ENCODE data around the gene PAX8. TPM values are rescaled to one million over a fixed set of nuclear protein-coding genes. Genes with fewer than 3 reads are reported as not detected.

PAX8 gene
- total and polyA plus RNA-seq, 8 donors: 0.28 to 6.5 (median 1.1) TPM; not detected in 3

DNA sequence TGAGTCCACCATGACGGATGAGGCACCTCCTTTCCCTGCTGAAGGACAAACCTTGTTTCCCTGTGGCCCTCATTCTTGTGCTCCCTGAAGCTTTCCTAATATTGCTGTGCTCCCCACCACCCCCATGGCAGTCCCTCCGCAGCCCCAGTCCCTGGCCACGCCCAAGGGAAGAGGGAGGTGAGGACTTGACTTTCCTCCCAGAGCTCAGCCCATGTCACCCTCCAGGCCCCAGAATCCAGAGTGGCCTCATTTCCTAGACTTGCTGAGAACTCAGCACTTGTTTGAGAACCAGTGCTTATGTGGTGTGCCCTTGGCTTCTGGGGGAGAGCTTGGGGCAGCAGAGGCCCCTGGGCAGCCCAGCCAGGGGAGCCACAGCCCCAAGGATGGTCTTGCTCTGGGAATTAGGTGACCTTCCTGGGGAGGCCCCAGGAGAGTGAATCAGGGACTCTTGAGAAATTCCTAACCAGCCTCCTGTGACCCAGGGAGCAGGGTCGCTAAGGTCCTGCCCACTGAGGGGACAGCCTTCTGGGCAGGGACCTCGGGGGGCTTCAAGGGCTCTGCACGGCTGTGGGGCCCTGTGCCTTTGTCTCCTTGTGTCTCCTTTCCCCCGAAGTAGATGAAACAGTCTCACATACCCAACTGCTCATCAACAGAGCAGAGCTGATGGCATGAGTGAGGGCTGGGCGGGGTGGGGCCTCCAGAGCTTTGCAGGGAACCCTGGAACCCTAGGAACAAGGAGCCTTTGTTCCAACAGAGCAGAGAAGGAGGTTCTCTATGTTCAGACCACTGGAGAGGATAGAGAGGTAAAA lies 77.0 kb downstream of the PAX8 start:
- peak in 1 of 2 donors; percentile 32 for DNase-seq
- Histone ChIP-seq H3K9me3 (no peaks in the 10 kb centered on the region), H3K36me3 (peaks cover 3 to 42% (median 30%) of the 10 kb centered on the region in 4 donors), H3K27ac (peak overlapping the region in 3 of 5 donors; percentile 14 to 54 (median 37)), H3K4me1 (peaks cover 11 to 51% (median 42%) of the 10 kb centered on the region in 4 donors), H3K4me3 (no peak overlapping the region), H3K27me3 (no peaks in the 10 kb centered on the region)
- intact Hi-C loops (cut with DNase I; ENCODE audit: low total_unique reads): loop anchor here (5.0 kb wide), 1 partner anchor 64 kb away; no protein-coding TSS in a partner anchor
- TF ChIP-seq POLR2A (IDR thresholded peaks at IDR 0.05): no peak
- TF ChIP-seq EP300 (IDR thresholded peaks at IDR 0.05): no peak
- TF ChIP-seq POLR2AphosphoS5 (IDR thresholded peaks at IDR 0.05): no peak
- TF ChIP-seq, protein P1, sequence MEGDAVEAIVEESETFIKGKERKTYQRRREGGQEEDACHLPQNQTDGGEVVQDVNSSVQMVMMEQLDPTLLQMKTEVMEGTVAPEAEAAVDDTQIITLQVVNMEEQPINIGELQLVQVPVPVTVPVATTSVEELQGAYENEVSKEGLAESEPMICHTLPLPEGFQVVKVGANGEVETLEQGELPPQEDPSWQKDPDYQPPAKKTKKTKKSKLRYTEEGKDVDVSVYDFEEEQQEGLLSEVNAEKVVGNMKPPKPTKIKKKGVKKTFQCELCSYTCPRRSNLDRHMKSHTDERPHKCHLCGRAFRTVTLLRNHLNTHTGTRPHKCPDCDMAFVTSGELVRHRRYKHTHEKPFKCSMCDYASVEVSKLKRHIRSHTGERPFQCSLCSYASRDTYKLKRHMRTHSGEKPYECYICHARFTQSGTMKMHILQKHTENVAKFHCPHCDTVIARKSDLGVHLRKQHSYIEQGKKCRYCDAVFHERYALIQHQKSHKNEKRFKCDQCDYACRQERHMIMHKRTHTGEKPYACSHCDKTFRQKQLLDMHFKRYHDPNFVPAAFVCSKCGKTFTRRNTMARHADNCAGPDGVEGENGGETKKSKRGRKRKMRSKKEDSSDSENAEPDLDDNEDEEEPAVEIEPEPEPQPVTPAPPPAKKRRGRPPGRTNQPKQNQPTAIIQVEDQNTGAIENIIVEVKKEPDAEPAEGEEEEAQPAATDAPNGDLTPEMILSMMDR (IDR thresholded peaks at IDR 0.05): no peak
- WGBS, 5 donors: 53 to 68% (median 59%) methylated on average over 4 to 8 of the region's 8 CpGs

DNA sequence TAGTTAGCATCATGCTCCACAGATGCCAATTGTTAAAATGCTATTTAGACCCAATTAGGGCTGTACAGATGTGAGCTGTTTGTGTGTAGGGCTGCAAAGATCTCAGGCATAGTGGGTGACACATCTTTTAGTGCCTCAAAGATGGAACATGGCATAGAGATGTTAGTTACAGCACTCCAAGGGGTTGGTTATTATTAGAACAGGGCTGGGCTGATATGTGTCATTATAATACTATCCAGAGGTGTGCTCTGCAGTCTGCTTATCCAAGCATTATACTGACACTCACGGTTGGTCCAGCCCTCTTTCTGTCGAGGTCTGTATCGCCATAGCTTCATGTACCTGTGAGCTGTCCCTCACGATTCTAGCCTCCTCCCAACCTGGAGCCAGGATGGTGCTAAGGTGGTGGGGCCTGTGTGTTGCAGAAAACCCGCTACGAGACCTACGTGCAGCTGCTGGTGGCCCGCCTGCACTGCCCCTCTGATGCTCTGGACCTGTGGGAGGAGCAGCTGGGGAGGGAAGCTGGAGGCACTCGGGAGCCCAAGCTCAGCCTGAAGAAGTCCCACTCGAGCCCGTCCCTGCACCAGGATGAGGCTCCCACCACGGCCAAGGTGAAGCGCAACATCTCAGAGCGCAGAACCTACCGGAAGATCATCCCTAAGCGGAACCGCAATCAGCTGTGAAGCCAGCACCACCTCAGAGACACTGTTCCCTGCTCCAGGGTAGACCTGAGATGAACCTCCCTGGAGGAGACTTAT lies 77.8 kb downstream of the PAX8 start:
- TF ChIP-seq EP300 (IDR thresholded peaks at IDR 0.05): no peak
- H3K4me3 ChIP-seq: no peak overlapping the region
- H3K27ac ChIP-seq: peak overlapping the region in 1 of 5 donors; percentile 88
- WGBS, 5 donors: 76 to 87% (median 81%) methylated on average over 10 to 17 of the region's 17 CpGs
- no peaks in the 10 kb centered on the region for H3K9me3 ChIP-seq
- intact Hi-C loops (cut with DNase I; ENCODE audit: low total_unique reads): loop anchor here (5.0 kb wide), 1 partner anchor 64 kb away; no protein-coding TSS in a partner anchor
- H3K27me3 ChIP-seq: no peaks in the 10 kb centered on the region
- H3K4me1 ChIP-seq: peaks cover 11 to 51% (median 42%) of the 10 kb centered on the region in 4 donors
- DNase-seq: no peak
- peaks cover 3 to 50% (median 38%) of the 10 kb centered on the region in 4 donors for H3K36me3 ChIP-seq

DNA sequence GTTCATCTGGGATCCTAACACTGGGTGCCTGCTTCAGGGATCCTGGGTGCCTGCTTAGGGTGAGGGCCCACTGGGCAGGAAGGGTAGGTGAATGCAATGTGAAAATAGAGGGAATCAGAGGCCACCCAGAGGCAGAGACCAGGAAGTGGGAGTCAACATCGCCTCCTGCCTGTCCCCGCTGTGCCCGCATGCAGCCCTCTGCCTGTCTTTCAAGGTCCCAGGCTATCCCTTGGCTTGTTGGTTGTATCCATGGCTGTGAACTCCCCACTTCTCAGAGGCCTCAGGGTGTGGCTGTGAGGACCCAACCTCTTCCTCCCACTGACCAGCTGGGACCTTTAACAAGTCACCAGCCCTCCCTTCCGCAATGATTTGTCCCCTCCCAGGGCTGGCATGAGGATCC lies 78.5 kb downstream of the PAX8 start:
- H3K4me1 ChIP-seq: peaks cover 11 to 51% (median 42%) of the 10 kb centered on the region in 4 donors
- H3K27ac ChIP-seq: peak overlapping the region in 4 of 5 donors; percentile 11 to 96 (median 90)
- intact Hi-C loops (cut with DNase I; ENCODE audit: low total_unique reads): loop anchor here (5.0 kb wide), 1 partner anchor 63 kb away; no protein-coding TSS in a partner anchor
- TF ChIP-seq POLR2AphosphoS5 (IDR thresholded peaks at IDR 0.05): no peak
- TF ChIP-seq POLR2A (IDR thresholded peaks at IDR 0.05): no peak
- no peak for TF ChIP-seq EP300 (IDR thresholded peaks at IDR 0.05)
- TF ChIP-seq, protein P1 (IDR thresholded peaks at IDR 0.05): peak in 1 of 7 experiments; percentile 8
- no peaks in the 10 kb centered on the region for H3K9me3 ChIP-seq
- 55 to 80% (median 60%) methylated on average over 4 of the region's 4 CpGs for WGBS, 5 donors
- DNase-seq: peak in 1 of 2 donors; percentile 37
- no peaks in the 10 kb centered on the region for H3K27me3 ChIP-seq
- peak overlapping the region in 1 of 4 donors; percentile 73 for H3K4me3 ChIP-seq
- peaks cover 3 to 57% (median 42%) of the 10 kb centered on the region in 4 donors for H3K36me3 ChIP-seq

DNA sequence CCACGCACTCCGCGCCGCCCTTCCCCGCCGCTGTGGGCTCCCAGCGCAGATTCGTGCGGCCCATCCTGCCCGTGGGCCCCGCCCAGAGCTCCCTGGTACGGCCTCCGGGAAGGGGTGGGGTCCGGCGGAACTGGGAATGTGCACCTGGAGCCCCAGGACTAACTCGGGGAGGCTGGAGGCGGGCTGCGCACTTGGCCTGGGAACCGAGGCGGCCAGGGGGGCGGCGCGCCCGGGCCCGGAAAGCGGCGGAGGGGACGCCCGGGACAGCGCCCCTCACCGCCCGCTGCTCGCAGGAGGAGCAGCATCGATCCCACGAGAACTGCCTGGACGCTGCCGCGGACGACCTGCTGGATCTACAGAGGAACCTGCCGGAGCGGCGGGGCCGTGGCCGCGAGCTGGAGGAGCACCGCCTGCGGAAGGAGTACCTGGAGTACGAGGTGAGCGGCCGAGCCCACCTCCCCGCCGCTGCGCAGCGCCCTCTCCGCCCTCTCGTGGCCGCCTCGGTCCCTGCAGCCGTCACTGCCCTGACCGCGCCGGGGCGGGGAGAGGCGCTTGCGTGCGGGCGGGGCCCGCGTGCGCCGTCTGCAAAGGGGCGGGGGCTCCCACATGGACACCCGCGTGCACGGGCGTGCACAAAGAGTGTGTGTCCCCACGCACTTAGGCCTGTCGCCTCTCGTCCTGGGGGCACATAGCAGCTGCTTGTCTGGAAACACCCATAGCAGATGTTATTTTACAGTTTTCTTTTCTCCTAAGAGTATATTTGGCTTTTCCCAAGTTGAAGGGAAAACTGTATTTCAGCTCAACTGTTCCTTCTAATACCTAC lies 79.7 kb downstream of the PAX8 start:
- Histone ChIP-seq H3K4me3 (peak overlapping the region; percentile 53 to 76 (median 63)), H3K36me3 (peaks cover 3 to 69% (median 54%) of the 10 kb centered on the region in 4 donors), H3K9me3 (no peaks in the 10 kb centered on the region), H3K27me3 (no peaks in the 10 kb centered on the region), H3K27ac (peak overlapping the region; percentile 77 to 96 (median 91)), H3K4me1 (peaks cover 7 to 46% (median 37%) of the 10 kb centered on the region in 4 donors)
- DNase-seq: peak; percentile 89 to 95
- WGBS, 5 donors: 5 to 15% (median 9%) methylated on average over 15 to 78 of the region's 79 CpGs
- intact Hi-C loops (cut with DNase I; ENCODE audit: low total_unique reads): no loop called here
- TF ChIP-seq EP300 (IDR thresholded peaks at IDR 0.05): no peak
- peak in 1 of 4 donors; percentile 44 for TF ChIP-seq POLR2A (IDR thresholded peaks at IDR 0.05)
- TF ChIP-seq, protein P1 (IDR thresholded peaks at IDR 0.05): peak in 5 of 7 experiments; percentile 69 to 97 (median 90)
- TF ChIP-seq POLR2AphosphoS5 (IDR thresholded peaks at IDR 0.05): peak in 2 of 3 donors; percentile 60 to 73

Data from stomach (tissue), 9 donors.